HG03442 (cell line): Measurements from ENCODE around the gene ITPR3.

ENCODE experiments used
- ATAC-seq: cut with Tn5 transposase; IDR thresholded peaks from one replicate; pipeline ENCODE4 v1.9.1; 2021; ENCODE audit warnings: mild to moderate bottlenecking, moderate library complexity; ENCODE audit not compliant: unreplicated experiment

ITPR3 gene

GRCh38 chr6:33711140-33712129 lies 90.3 kb downstream of the ITPR3 start, which contains the start of gene UQCC2:
Gene UQCC2, minus strand, starts transcription at chr6:33711700. Its CDS starts 14 bp downstream, at chr6:33711686.
- peak; percentile 79 for ATAC-seq

- ATAC-seq, result no peak
Observed at GRCh38 chr6:33712914-33713313, 91.8 kb downstream of the ITPR3 start.

- no peak for ATAC-seq
Observed at GRCh38 chr6:33713786-33714185, 92.7 kb downstream of the ITPR3 start.

- no peak for ATAC-seq
Observed at GRCh38 chr6:33714385-33715040, 93.4 kb downstream of the ITPR3 start.

GRCh38 chr6:33716379-33716778 lies 95.3 kb downstream of the ITPR3 start:
- ATAC-seq, result no peak

GRCh38 chr6:33716890-33717632 lies 95.9 kb downstream of the ITPR3 start:
- ATAC-seq, result no peak

GRCh38 chr6:33717934-33718455 lies 96.9 kb downstream of the ITPR3 start:
- no peak for ATAC-seq

GRCh38 chr6:33718713-33719112 lies 97.6 kb downstream of the ITPR3 start:
- ATAC-seq, result no peak

- ATAC-seq, result no peak
Observed at GRCh38 chr6:33719326-33719987, 98.3 kb downstream of the ITPR3 start.

GRCh38 chr6:33720998-33721397 lies 99.9 kb downstream of the ITPR3 start:
- ATAC-seq, result no peak

- no peak for ATAC-seq
Observed at GRCh38 chr6:33721508-33721907, 100.4 kb downstream of the ITPR3 start.

GRCh38 chr6:33722103-33722623 lies 101.0 kb downstream of the ITPR3 start:
- ATAC-seq, result no peak

- ATAC-seq, result no peak
Observed at GRCh38 chr6:33723371-33724085, 102.4 kb downstream of the ITPR3 start.

- ATAC-seq, result no peak
Observed at GRCh38 chr6:33724102-33725023, 103.2 kb downstream of the ITPR3 start.

- no peak for ATAC-seq
Observed at GRCh38 chr6:33725222-33725621, 104.1 kb downstream of the ITPR3 start.

GRCh38 chr6:33725891-33726673 lies 105.0 kb downstream of the ITPR3 start:
- no peak for ATAC-seq

- ATAC-seq, result no peak
Observed at GRCh38 chr6:33726696-33727095, 105.6 kb downstream of the ITPR3 start.

GRCh38 chr6:33727126-33727525 lies 106.0 kb downstream of the ITPR3 start:
- ATAC-seq, result no peak
